Measurements from ENCODE around the gene HRNR. TPM values are rescaled to one million over a fixed set of nuclear protein-coding genes. Genes with fewer than 3 reads are reported as not detected.
A peak's percentile ranks its signal among the peaks of the same experiment; 100 is the strongest.

Gene HRNR
- polyA plus RNA-seq, 3 donors, result not detected

DNA sequence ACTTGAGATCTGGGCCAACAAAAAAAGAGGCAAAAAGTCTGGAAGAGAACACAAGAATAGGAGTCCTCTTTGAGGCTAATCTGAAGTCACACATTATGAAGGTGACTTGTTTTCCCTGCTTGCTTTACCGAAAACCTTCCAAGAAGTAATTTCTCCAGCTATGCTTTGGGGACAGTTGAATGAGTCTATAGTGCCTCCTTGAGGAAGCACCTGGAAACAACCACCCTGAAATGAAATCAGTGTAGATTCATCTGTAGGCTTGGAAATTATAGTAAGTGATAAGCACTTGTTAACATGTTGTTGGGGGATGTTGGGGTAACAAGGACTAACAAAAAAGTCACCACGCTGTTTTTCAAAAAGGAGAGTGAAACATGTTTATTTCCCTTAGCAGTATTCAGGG is 41.6 kb downstream of the HRNR start:
- Histone ChIP-seq H3K27me3 (ENCODE audit: control insufficient read depth in 2 of 2, insufficient read depth in 2 of 2, low read length in 2 of 2) (no peaks in the 10 kb centered on the region), H4K20me1 (ENCODE audit: insufficient read depth, low read length) (no peaks in the 10 kb centered on the region), H3K4me3 (replicated peaks in 1 of 3; ENCODE audit: low read depth in 2 of 3, low read length in 3 of 3) (no peak overlapping the region), H3K27ac (ENCODE audit: low read depth in 1 of 2, low read length in 2 of 2) (no peak overlapping the region), H3K9ac (ENCODE audit: insufficient read depth, low read length, poor library complexity, severe bottlenecking) (no peak overlapping the region), H3K9me3 (replicated peaks in 1 of 2; ENCODE audit: control insufficient read depth in 1 of 2, insufficient read depth in 1 of 2, low read length in 2 of 2) (no peaks in the 10 kb centered on the region), H3K4me2 (replicated peaks; ENCODE audit: extremely low read depth, low read length, poor library complexity, severe bottlenecking) (no peak overlapping the region), H3K79me2 (ENCODE audit: insufficient read depth, low read length) (no peaks in the 10 kb centered on the region), H2AFZ (ENCODE audit: insufficient read depth, low read depth, low read length, poor library complexity, severe bottlenecking) (no peak overlapping the region), H3K4me1 (ENCODE audit: control insufficient read depth in 1 of 2, insufficient read depth in 2 of 2, low read length in 2 of 2) (no peaks in the 10 kb centered on the region), H3K36me3 (replicated peaks in 1 of 2; ENCODE audit: control insufficient read depth in 1 of 2, insufficient read depth in 2 of 2, low read length in 2 of 2) (no peaks in the 10 kb centered on the region)
- Mint-ChIP-seq H3K4me1 (peaks cover 12% of the 10 kb centered on the region), H3K36me3 (no peaks in the 10 kb centered on the region), H3K27ac (no peak overlapping the region), H3K27me3 (ENCODE audit: low read depth in 3 of 3) (peaks cover 0 to 8% (median 1%) of the 10 kb centered on the region in 3 donors), H3K4me3 (no peak overlapping the region), H3K9me3 (no peaks in the 10 kb centered on the region)
- no CpG with 5 or more reads among the region's 2 CpGs for WGBS (ENCODE audit: insufficient coverage)
- TF ChIP-seq, protein P1, sequence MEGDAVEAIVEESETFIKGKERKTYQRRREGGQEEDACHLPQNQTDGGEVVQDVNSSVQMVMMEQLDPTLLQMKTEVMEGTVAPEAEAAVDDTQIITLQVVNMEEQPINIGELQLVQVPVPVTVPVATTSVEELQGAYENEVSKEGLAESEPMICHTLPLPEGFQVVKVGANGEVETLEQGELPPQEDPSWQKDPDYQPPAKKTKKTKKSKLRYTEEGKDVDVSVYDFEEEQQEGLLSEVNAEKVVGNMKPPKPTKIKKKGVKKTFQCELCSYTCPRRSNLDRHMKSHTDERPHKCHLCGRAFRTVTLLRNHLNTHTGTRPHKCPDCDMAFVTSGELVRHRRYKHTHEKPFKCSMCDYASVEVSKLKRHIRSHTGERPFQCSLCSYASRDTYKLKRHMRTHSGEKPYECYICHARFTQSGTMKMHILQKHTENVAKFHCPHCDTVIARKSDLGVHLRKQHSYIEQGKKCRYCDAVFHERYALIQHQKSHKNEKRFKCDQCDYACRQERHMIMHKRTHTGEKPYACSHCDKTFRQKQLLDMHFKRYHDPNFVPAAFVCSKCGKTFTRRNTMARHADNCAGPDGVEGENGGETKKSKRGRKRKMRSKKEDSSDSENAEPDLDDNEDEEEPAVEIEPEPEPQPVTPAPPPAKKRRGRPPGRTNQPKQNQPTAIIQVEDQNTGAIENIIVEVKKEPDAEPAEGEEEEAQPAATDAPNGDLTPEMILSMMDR (IDR thresholded peaks at IDR 0.05), result peak; percentile 90
- DNase-seq, result peak in 2 of 3 donors; percentile 43 to 44
- intact Hi-C loops (cut with micrococcal nuclease), result loop anchor here (2.0 kb wide), 1 partner anchor 40 kb away; no protein-coding TSS in a partner anchor

DNA sequence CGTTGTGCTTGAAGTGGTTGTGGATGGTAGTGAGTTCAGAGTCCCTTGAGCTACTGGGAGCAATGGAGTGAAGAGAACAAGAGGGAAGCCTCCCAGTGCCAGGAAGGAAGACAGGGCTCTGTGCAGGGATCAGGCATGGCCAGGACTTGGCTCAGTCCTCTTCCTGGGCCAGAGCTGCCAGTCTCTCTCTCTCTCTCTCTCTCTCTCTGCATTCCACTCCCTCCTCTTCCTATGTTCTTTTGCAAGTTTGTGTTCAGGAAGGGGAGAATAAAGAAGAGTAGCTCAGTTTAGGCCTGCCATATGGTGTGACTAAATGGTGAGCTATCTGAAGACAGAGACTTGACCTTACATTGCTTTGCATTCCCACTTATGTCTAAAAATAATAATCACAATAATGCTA is 44.4 kb downstream of the HRNR start:
- intact Hi-C loops (cut with micrococcal nuclease), result no loop called here
- H3K36me3 ChIP-seq (replicated peaks in 1 of 2; ENCODE audit: control insufficient read depth in 1 of 2, insufficient read depth in 2 of 2, low read length in 2 of 2), result no peaks in the 10 kb centered on the region
- Mint-ChIP-seq H3K4me1 (peaks cover 8% of the 10 kb centered on the region), H3K27me3 (ENCODE audit: low read depth in 3 of 3) (peaks cover 0 to 3% (median 3%) of the 10 kb centered on the region in 3 donors), H3K27ac (peak overlapping the region in 1 of 7 donors; percentile 49), H3K9me3 (no peaks in the 10 kb centered on the region), H3K36me3 (no peaks in the 10 kb centered on the region), H3K4me3 (peak overlapping the region in 1 of 2 donors; percentile 23)
- no peaks in the 10 kb centered on the region for H3K27me3 ChIP-seq (ENCODE audit: control insufficient read depth in 2 of 2, insufficient read depth in 2 of 2, low read length in 2 of 2)
- H3K27ac ChIP-seq (ENCODE audit: low read depth in 1 of 2, low read length in 2 of 2), result no peak overlapping the region
- peak overlapping the region; percentile 16 for H2AFZ ChIP-seq (ENCODE audit: insufficient read depth, low read depth, low read length, poor library complexity, severe bottlenecking)
- H3K9ac ChIP-seq (ENCODE audit: insufficient read depth, low read length, poor library complexity, severe bottlenecking), result no peak overlapping the region
- H3K4me1 ChIP-seq (ENCODE audit: control insufficient read depth in 1 of 2, insufficient read depth in 2 of 2, low read length in 2 of 2), result no peaks in the 10 kb centered on the region
- no peaks in the 10 kb centered on the region for H3K79me2 ChIP-seq (ENCODE audit: insufficient read depth, low read length)
- H3K9me3 ChIP-seq (replicated peaks in 1 of 2; ENCODE audit: control insufficient read depth in 1 of 2, insufficient read depth in 1 of 2, low read length in 2 of 2), result no peaks in the 10 kb centered on the region
- no peak for DNase-seq
- no peaks in the 10 kb centered on the region for H4K20me1 ChIP-seq (ENCODE audit: insufficient read depth, low read length)
- TF ChIP-seq, protein P1 (IDR thresholded peaks at IDR 0.05), result no peak
- H3K4me3 ChIP-seq (replicated peaks in 1 of 3; ENCODE audit: low read depth in 2 of 3, low read length in 3 of 3), result no peak overlapping the region
- 83% methylated on average over 1 of the region's 1 CpG for WGBS (ENCODE audit: insufficient coverage)
- no peak overlapping the region for H3K4me2 ChIP-seq (replicated peaks; ENCODE audit: extremely low read depth, low read length, poor library complexity, severe bottlenecking)
